C4-2B (cell line): Measurements from ENCODE around the gene SPINDOC.

Experiments used
- ZFX ChIP-seq: fragments of 450-650 bp; IDR thresholded peaks from 2 replicates; pipeline ENCODE4 v1.6.1; 2017
- TF ChIP-seq, protein P1 (sequence below): fragments of 450-650 bp; conservative IDR thresholded peaks from 2 replicates; pipeline ENCODE4 v1.5.1; 2017; ENCODE audit warnings: mild to moderate bottlenecking

DNA sequence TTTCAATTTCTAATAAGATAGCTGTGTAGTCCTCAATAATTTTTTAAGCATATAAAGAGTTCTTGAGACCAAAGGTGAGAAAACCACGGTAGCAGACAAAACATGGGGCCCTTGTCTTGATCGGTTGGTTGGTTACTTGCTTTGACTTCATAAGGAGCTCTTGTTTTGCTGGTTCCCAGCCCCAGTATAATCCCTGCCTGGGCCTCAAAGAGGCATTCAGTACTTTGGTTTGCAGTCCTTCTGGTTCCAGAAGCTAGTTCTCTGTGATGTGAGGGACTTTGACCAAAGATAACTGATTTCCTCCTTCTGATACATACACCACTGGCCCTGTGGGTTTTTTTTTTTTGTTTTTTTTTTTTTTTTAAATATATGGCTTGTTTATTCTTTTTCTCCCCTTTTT lies 42.7 kb downstream of the SPINDOC start:
- TF ChIP-seq, protein P1, sequence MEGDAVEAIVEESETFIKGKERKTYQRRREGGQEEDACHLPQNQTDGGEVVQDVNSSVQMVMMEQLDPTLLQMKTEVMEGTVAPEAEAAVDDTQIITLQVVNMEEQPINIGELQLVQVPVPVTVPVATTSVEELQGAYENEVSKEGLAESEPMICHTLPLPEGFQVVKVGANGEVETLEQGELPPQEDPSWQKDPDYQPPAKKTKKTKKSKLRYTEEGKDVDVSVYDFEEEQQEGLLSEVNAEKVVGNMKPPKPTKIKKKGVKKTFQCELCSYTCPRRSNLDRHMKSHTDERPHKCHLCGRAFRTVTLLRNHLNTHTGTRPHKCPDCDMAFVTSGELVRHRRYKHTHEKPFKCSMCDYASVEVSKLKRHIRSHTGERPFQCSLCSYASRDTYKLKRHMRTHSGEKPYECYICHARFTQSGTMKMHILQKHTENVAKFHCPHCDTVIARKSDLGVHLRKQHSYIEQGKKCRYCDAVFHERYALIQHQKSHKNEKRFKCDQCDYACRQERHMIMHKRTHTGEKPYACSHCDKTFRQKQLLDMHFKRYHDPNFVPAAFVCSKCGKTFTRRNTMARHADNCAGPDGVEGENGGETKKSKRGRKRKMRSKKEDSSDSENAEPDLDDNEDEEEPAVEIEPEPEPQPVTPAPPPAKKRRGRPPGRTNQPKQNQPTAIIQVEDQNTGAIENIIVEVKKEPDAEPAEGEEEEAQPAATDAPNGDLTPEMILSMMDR, result no peak
- TF ChIP-seq ZFX, result no peak
